HepG2 (cell line): ENCODE data around the gene SNX9. TPM values are rescaled to one million over a fixed set of nuclear protein-coding genes. Genes with fewer than 3 reads are reported as not detected.

Experiments
- BHLHE40 ChIP-seq: IDR thresholded peaks from 2 replicates; pipeline ENCODE4 v1.6.1; 2011; ENCODE audit warnings: low read length, improper control_type of control experiment
- FOXO1 ChIP-seq: sonication (generic); formaldehyde crosslinking; IDR thresholded peaks from 2 replicates; pipeline ENCODE4 v1.4.0; 2020; ENCODE audit warnings: missing genetic modification reagents
- MIER2 ChIP-seq: IDR thresholded peaks from 2 replicates; pipeline ENCODE4 v1.6.1; 2016; ENCODE audit warnings: missing biosample characterization, missing genetic modification reagents
- ZBTB3 ChIP-seq: sonication (generic); formaldehyde crosslinking; IDR thresholded peaks from 2 replicates; pipeline ENCODE4 v1.4.0; 2020; ENCODE audit warnings: low read depth, mild to moderate bottlenecking, moderate library complexity, missing genetic modification reagents, borderline replicate concordance
- ZC3H13 ChIP-seq: sonication (generic); formaldehyde crosslinking; IDR thresholded peaks from 2 replicates; pipeline ENCODE4 v1.8.1; 2023; ENCODE audit warnings: mild to moderate bottlenecking, missing genetic modification reagents, moderate library complexity
- ZFP36L2 ChIP-seq: sonication (generic); formaldehyde crosslinking; IDR thresholded peaks from 2 replicates; pipeline ENCODE4 v1.4.0; 2020; ENCODE audit warnings: missing genetic modification reagents
- ZNF335 ChIP-seq: sonication (generic); formaldehyde crosslinking; IDR thresholded peaks from 2 replicates; pipeline ENCODE4 v1.4.0; 2020; ENCODE audit warnings: missing genetic modification reagents
- ZNF382 ChIP-seq: sonication (generic); formaldehyde crosslinking; IDR thresholded peaks from 2 replicates; pipeline ENCODE4 v1.5.0; 2020; ENCODE audit warnings: missing genetic modification reagents, mild to moderate bottlenecking, borderline replicate concordance
- ZNF446 ChIP-seq: sonication (generic); formaldehyde crosslinking; IDR thresholded peaks from 2 replicates; pipeline ENCODE4 v1.5.0; 2020; ENCODE audit warnings: mild to moderate bottlenecking, missing genetic modification reagents
- ZNF558 ChIP-seq: sonication (generic); formaldehyde crosslinking; IDR thresholded peaks from 2 replicates; pipeline ENCODE4 v1.9.0; 2022; ENCODE audit warnings: mild to moderate bottlenecking, missing genetic modification reagents, borderline replicate concordance
- ZNF747 ChIP-seq: sonication (generic); formaldehyde crosslinking; IDR thresholded peaks from 2 replicates; pipeline ENCODE4 v1.8.1; 2023; ENCODE audit warnings: missing genetic modification reagents, mild to moderate bottlenecking, borderline replicate concordance
- ZNF780A ChIP-seq: sonication (generic); formaldehyde crosslinking; IDR thresholded peaks from 2 replicates; pipeline ENCODE4 v1.8.0; 2022; ENCODE audit warnings: mild to moderate bottlenecking, missing genetic modification reagents, moderate library complexity
- polyA plus RNA-seq, 8 experiments: library from polyadenylated mRNA; depleted of rRNA in 3 of 8; stranded (reverse) in 7 of 8; unstranded in 1 of 8; fragments of >200 nt; fragmentation: Illumina TruSeq in 4 of 8; extraction: Trizol in 4 of 8; gene quantifications; 2 replicates each; pipeline versions ENCODE4 v1.2.1 to v1.2.3, GENCODE V29; 2011 to 2016; ENCODE audit warnings: low read depth in 4 of 8, missing spikeins in 1 of 8, mixed read lengths in 1 of 8; ENCODE audit not compliant: insufficient read depth in 1 of 8
- total RNA-seq, 5 experiments: library from RNA; depleted of rRNA; stranded (reverse); fragments of >200 nt; fragmentation: Illumina TruSeq; extraction: Trizol; gene quantifications; 2 replicates each; pipeline ENCODE4 v1.2.3, GENCODE V29; 2016; ENCODE audit warnings: low read depth in 1 of 5
- TF ChIP-seq, protein P1 (sequence below), 2 experiments: sonication (generic) in 1 of 2; formaldehyde crosslinking in 1 of 2; IDR thresholded peaks; 2 replicates each; pipeline versions ENCODE4 v1.6.1 to v1.9.0; 2014 to 2022; ENCODE audit warnings: antibody characterized with exemption in 1 of 2, borderline replicate concordance in 1 of 2, inconsistent platforms in 1 of 2, low read depth in 1 of 2, missing genetic modification reagents in 1 of 2
- TF ChIP-seq, protein P2 (sequence below): sonication (generic); formaldehyde crosslinking; IDR thresholded peaks from 2 replicates; pipeline ENCODE4 v1.5.1; 2020; ENCODE audit warnings: mild to moderate bottlenecking, missing genetic modification reagents, moderate library complexity
- TF ChIP-seq, protein P3 (sequence below): sonication (generic); formaldehyde crosslinking; IDR thresholded peaks from 2 replicates; pipeline ENCODE4 v1.5.0; 2020; ENCODE audit warnings: mild to moderate bottlenecking, missing genetic modification reagents

Gene SNX9
- total and polyA plus RNA-seq, 2 of the 13 experiments (the other 11 are each of a cell fraction or from before 2014, with no cell fraction given) = 21.9 to 36.0 TPM

DNA sequence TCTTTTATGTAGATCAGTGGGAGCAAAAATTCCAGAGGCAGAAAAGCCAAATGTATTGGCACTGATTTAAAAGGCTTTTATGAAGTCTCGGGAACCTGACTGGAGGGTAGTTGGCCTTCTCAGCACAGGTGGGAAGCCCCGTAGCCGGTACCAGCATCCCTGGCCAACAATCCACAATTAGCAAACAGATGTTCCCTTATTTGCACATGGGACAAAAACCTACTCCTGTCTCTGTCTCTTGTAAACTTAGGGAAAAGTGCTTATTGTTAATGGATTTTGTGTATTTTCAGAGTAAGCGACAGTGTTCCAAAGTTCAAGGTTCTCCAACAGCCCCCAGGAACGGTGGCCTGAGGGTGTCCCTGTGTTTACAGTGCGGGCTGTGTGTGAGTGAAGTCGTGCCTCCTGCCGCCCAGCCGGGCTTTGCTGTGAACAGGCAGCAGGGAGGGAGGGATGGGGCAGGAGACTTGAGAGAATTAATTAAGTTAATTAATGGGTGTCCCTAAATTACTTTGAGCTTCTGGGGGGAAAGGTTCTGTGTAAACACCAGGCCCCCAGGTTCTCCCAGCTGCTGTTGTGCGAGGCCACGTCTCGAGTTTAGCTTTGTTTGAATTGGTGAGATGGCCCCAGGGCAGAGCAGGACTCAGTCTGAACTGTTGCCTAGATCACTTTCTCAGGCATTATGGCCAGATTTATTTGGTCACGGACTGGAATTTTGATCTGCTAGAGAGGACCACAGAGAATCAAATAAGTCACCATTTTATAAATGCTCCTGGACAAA is 162.5 kb downstream of the SNX9 start (continued):
- TF ChIP-seq ZNF382 (CRISPR knock-in tag) (no peak), ZNF747 (peak; percentile 72; the same call in 1 of the 2 replicates), ZC3H13 (CRISPR knock-in tag) (peak; percentile 58; the same call in 1 of the 2 replicates), MIER2 (CRISPR knock-in tag) (peak; percentile 85; the same call in 1 of the 2 replicates), ZFP36L2 (CRISPR knock-in tag) (0 out of 2 replicates have a peak, but pooled peaks have one; percentile 66), FOXO1 (CRISPR knock-in tag) (peak; percentile 100), ZBTB3 (0 out of 2 replicates have a peak, but pooled peaks have one; percentile 50), ZNF558 (CRISPR knock-in tag) (0 out of 2 replicates have a peak, but pooled peaks have one; percentile 54), BHLHE40 (peak; percentile 72; the same call in 1 of the 2 replicates), ZNF780A (CRISPR knock-in tag) (0 out of 2 replicates have a peak, but pooled peaks have one; percentile 63), ZNF446 (0 out of 2 replicates have a peak, but pooled peaks have one; percentile 69), ZNF335 (CRISPR knock-in tag) (peak; percentile 75)
- TF ChIP-seq, protein P1, sequence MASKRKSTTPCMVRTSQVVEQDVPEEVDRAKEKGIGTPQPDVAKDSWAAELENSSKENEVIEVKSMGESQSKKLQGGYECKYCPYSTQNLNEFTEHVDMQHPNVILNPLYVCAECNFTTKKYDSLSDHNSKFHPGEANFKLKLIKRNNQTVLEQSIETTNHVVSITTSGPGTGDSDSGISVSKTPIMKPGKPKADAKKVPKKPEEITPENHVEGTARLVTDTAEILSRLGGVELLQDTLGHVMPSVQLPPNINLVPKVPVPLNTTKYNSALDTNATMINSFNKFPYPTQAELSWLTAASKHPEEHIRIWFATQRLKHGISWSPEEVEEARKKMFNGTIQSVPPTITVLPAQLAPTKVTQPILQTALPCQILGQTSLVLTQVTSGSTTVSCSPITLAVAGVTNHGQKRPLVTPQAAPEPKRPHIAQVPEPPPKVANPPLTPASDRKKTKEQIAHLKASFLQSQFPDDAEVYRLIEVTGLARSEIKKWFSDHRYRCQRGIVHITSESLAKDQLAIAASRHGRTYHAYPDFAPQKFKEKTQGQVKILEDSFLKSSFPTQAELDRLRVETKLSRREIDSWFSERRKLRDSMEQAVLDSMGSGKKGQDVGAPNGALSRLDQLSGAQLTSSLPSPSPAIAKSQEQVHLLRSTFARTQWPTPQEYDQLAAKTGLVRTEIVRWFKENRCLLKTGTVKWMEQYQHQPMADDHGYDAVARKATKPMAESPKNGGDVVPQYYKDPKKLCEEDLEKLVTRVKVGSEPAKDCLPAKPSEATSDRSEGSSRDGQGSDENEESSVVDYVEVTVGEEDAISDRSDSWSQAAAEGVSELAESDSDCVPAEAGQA (IDR thresholded peaks at IDR 0.05; ENCODE audit: low read depth) = 0 out of 2 replicates have a peak, but pooled peaks have one; percentile 61
- TF ChIP-seq, protein P1 (CRISPR knock-in tag; IDR thresholded peaks at IDR 0.05; ENCODE audit: borderline replicate concordance) = peak; percentile 79; the same call in 1 of the 2 replicates
- TF ChIP-seq, protein P2, sequence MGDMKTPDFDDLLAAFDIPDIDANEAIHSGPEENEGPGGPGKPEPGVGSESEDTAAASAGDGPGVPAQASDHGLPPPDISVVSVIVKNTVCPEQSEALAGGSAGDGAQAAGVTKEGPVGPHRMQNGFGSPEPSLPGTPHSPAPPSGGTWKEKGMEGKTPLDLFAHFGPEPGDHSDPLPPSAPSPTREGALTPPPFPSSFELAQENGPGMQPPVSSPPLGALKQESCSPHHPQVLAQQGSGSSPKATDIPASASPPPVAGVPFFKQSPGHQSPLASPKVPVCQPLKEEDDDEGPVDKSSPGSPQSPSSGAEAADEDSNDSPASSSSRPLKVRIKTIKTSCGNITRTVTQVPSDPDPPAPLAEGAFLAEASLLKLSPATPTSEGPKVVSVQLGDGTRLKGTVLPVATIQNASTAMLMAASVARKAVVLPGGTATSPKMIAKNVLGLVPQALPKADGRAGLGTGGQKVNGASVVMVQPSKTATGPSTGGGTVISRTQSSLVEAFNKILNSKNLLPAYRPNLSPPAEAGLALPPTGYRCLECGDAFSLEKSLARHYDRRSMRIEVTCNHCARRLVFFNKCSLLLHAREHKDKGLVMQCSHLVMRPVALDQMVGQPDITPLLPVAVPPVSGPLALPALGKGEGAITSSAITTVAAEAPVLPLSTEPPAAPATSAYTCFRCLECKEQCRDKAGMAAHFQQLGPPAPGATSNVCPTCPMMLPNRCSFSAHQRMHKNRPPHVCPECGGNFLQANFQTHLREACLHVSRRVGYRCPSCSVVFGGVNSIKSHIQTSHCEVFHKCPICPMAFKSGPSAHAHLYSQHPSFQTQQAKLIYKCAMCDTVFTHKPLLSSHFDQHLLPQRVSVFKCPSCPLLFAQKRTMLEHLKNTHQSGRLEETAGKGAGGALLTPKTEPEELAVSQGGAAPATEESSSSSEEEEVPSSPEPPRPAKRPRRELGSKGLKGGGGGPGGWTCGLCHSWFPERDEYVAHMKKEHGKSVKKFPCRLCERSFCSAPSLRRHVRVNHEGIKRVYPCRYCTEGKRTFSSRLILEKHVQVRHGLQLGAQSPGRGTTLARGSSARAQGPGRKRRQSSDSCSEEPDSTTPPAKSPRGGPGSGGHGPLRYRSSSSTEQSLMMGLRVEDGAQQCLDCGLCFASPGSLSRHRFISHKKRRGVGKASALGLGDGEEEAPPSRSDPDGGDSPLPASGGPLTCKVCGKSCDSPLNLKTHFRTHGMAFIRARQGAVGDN = peak; percentile 88
- TF ChIP-seq, protein P3, sequence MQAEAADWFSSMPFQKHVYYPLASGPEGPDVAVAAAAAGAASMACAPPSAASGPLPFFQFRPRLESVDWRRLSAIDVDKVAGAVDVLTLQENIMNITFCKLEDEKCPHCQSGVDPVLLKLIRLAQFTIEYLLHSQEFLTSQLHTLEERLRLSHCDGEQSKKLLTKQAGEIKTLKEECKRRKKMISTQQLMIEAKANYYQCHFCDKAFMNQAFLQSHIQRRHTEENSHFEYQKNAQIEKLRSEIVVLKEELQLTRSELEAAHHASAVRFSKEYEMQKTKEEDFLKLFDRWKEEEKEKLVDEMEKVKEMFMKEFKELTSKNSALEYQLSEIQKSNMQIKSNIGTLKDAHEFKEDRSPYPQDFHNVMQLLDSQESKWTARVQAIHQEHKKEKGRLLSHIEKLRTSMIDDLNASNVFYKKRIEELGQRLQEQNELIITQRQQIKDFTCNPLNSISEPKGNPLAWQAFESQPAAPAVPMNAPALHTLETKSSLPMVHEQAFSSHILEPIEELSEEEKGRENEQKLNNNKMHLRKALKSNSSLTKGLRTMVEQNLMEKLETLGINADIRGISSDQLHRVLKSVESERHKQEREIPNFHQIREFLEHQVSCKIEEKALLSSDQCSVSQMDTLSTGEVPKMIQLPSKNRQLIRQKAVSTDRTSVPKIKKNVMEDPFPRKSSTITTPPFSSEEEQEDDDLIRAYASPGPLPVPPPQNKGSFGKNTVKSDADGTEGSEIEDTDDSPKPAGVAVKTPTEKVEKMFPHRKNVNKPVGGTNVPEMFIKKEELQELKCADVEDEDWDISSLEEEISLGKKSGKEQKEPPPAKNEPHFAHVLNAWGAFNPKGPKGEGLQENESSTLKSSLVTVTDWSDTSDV (CRISPR knock-in tag) = no peak
